ENCODE measurements around the gene REPS2.
"Not testable (repeated sequence)": the region's sequence is repeated elsewhere in the genome, so short reads cannot be mapped to it uniquely, and the experiment has no call there.

Gene REPS2

GRCh38 chrX:16963216-16963615 is 16.8 kb downstream of the REPS2 start:
- no peak for DNase-seq (ENCODE audit: low read depth in 2 of 2)

- not testable (repeated sequence) for DNase-seq (ENCODE audit: low read depth in 2 of 2)
Measured at GRCh38 chrX:16964976-16965375, 18.5 kb downstream of the REPS2 start.

GRCh38 chrX:16966752-16967448 is 20.4 kb downstream of the REPS2 start:
- no peak for DNase-seq (ENCODE audit: low read depth in 2 of 2)

- DNase-seq (ENCODE audit: low read depth in 2 of 2): not testable (repeated sequence)
Measured at GRCh38 chrX:16968753-16969152, 22.3 kb downstream of the REPS2 start.

GRCh38 chrX:16970977-16971376 is 24.5 kb downstream of the REPS2 start:
- DNase-seq (ENCODE audit: low read depth in 2 of 2): no peak

- no peak for DNase-seq (ENCODE audit: low read depth in 2 of 2)
Measured at GRCh38 chrX:16971694-16972093, 25.2 kb downstream of the REPS2 start.

- no peak for DNase-seq (ENCODE audit: low read depth in 2 of 2)
Measured at GRCh38 chrX:16975233-16975632, 28.8 kb downstream of the REPS2 start.

GRCh38 chrX:16977771-16978170 is 31.3 kb downstream of the REPS2 start:
- no peak for DNase-seq (ENCODE audit: low read depth in 2 of 2)

- DNase-seq (ENCODE audit: low read depth in 2 of 2): no peak
Measured at GRCh38 chrX:16978193-16978984, 31.9 kb downstream of the REPS2 start.

- DNase-seq (ENCODE audit: low read depth in 2 of 2): no peak
Measured at GRCh38 chrX:16979226-16979625, 32.8 kb downstream of the REPS2 start.

GRCh38 chrX:16981209-16981608 is 34.8 kb downstream of the REPS2 start:
- no peak for DNase-seq (ENCODE audit: low read depth in 2 of 2)

- no peak for DNase-seq (ENCODE audit: low read depth in 2 of 2)
Measured at GRCh38 chrX:16981980-16982379, 35.5 kb downstream of the REPS2 start.

- no peak for DNase-seq (ENCODE audit: low read depth in 2 of 2)
Measured at GRCh38 chrX:16983051-16983450, 36.6 kb downstream of the REPS2 start.

GRCh38 chrX:16985286-16985685 is 38.8 kb downstream of the REPS2 start:
- DNase-seq (ENCODE audit: low read depth in 2 of 2): no peak

- no peak for DNase-seq (ENCODE audit: low read depth in 2 of 2)
Measured at GRCh38 chrX:16986169-16986568, 39.7 kb downstream of the REPS2 start.

- DNase-seq (ENCODE audit: low read depth in 2 of 2): no peak
Measured at GRCh38 chrX:16989750-16990149, 43.3 kb downstream of the REPS2 start.

GRCh38 chrX:16990839-16991238 is 44.4 kb downstream of the REPS2 start:
- no peak for DNase-seq (ENCODE audit: low read depth in 2 of 2)

GRCh38 chrX:16992445-16992844 is 46.0 kb downstream of the REPS2 start:
- DNase-seq (ENCODE audit: low read depth in 2 of 2): no peak

- DNase-seq (ENCODE audit: low read depth in 2 of 2): no peak
Measured at GRCh38 chrX:16992951-16993350, 46.5 kb downstream of the REPS2 start.

- DNase-seq (ENCODE audit: low read depth in 2 of 2): no peak
Measured at GRCh38 chrX:16993791-16994318, 47.4 kb downstream of the REPS2 start.

- DNase-seq (ENCODE audit: low read depth in 2 of 2): no peak
Measured at GRCh38 chrX:16994736-16995135, 48.3 kb downstream of the REPS2 start.

- no peak for DNase-seq (ENCODE audit: low read depth in 2 of 2)
Measured at GRCh38 chrX:16997313-16997712, 50.9 kb downstream of the REPS2 start.

- DNase-seq (ENCODE audit: low read depth in 2 of 2): no peak
Measured at GRCh38 chrX:16999275-16999674, 52.8 kb downstream of the REPS2 start.
